Measurements from ENCODE around the gene GNB1. TPM values are rescaled to one million over a fixed set of nuclear protein-coding genes. Genes with fewer than 3 reads are reported as not detected.
A peak's percentile ranks its signal among the peaks of the same experiment; 100 is the strongest.
"Not testable (repeated sequence)": the region's sequence is repeated elsewhere in the genome, so short reads cannot be mapped to it uniquely, and the experiment has no call there.

GNB1 gene
- total RNA-seq, 2 donors from 2014 or later: 267 to 358 TPM

- no peak for DNase-seq (ENCODE audit: low spot score in 2 of 2)
- Mint-ChIP-seq H3K9me3 (no peaks in the 10 kb centered on the region), H3K36me3 (no peaks in the 10 kb centered on the region)
Measured at GRCh38 chr1:1899266-1899966, 8.5 kb upstream of the GNB1 start.

GRCh38 chr1:1898246-1898933 lies 7.5 kb upstream of the GNB1 start:
- H3K36me3 Mint-ChIP-seq: no peaks in the 10 kb centered on the region
- ATAC-seq (no peak), DNase-seq (ENCODE audit: low spot score in 2 of 2) (no peak)
- H3K27ac Mint-ChIP-seq: no peak overlapping the region
- no peaks in the 10 kb centered on the region for H3K9me3 Mint-ChIP-seq

More at GRCh38 chr1:1899266-1899966, 8.5 kb upstream of the GNB1 start:
- ATAC-seq: peak in 1 of 2 donors; percentile 59
- no peak overlapping the region for H3K27ac Mint-ChIP-seq

- Mint-ChIP-seq H3K9me3 (no peaks in the 10 kb centered on the region), H3K27ac (no peak overlapping the region), H3K36me3 (peaks cover 7 to 8% of the 10 kb centered on the region in 2 donors)
- DNase-seq (ENCODE audit: low spot score in 2 of 2) (no peak), ATAC-seq (no peak)
Measured at GRCh38 chr1:1895456-1896336, 4.8 kb upstream of the GNB1 start.

GRCh38 chr1:1895060-1895418 lies 4.2 kb upstream of the GNB1 start:
- Mint-ChIP-seq H3K36me3 (peaks cover 7 to 8% of the 10 kb centered on the region in 2 donors), H3K9me3 (no peaks in the 10 kb centered on the region), H3K27ac (no peak overlapping the region)
- no peak for ATAC-seq
- DNase-seq (ENCODE audit: low spot score in 2 of 2): no peak

GRCh38 chr1:1894354-1895059 lies 3.6 kb upstream of the GNB1 start:
- Mint-ChIP-seq H3K36me3 (peaks cover 8 to 9% of the 10 kb centered on the region in 2 donors), H3K9me3 (no peaks in the 10 kb centered on the region), H3K27ac (peak overlapping the region in 1 of 2 donors; percentile 79)
- DNase-seq (ENCODE audit: low spot score in 2 of 2) (no peak), ATAC-seq (no peak)

- ATAC-seq (no peak), DNase-seq (ENCODE audit: low spot score in 2 of 2) (no peak)
- H3K36me3 Mint-ChIP-seq: peaks cover 8 to 14% of the 10 kb centered on the region in 2 donors
- no peaks in the 10 kb centered on the region for H3K9me3 Mint-ChIP-seq
- H3K27ac Mint-ChIP-seq: peak overlapping the region in 1 of 2 donors; percentile 28
Measured at GRCh38 chr1:1893997-1894353, 3.1 kb upstream of the GNB1 start.

- H3K27ac Mint-ChIP-seq: peak overlapping the region in 1 of 2 donors; percentile 28
- H3K9me3 Mint-ChIP-seq: no peaks in the 10 kb centered on the region
Measured at GRCh38 chr1:1893291-1893985, 2.6 kb upstream of the GNB1 start.

GRCh38 chr1:1892763-1893120 lies 1.9 kb upstream of the GNB1 start:
- DNase-seq (ENCODE audit: low spot score in 2 of 2) (no peak), ATAC-seq (no peak)
- peaks cover 8 to 23% of the 10 kb centered on the region in 2 donors for H3K36me3 Mint-ChIP-seq
- no peaks in the 10 kb centered on the region for H3K9me3 Mint-ChIP-seq
- peak overlapping the region; percentile 29 to 87 for H3K27ac Mint-ChIP-seq

More at GRCh38 chr1:1893291-1893985, 2.6 kb upstream of the GNB1 start:
- no peak for ATAC-seq
- no peak for DNase-seq (ENCODE audit: low spot score in 2 of 2)
- peaks cover 8 to 18% of the 10 kb centered on the region in 2 donors for H3K36me3 Mint-ChIP-seq

- Mint-ChIP-seq H3K36me3 (peaks cover 8 to 24% of the 10 kb centered on the region in 2 donors), H3K27ac (peak overlapping the region; percentile 40 to 87), H3K9me3 (no peaks in the 10 kb centered on the region)
- ATAC-seq (peak in 1 of 2 donors; percentile 1), DNase-seq (ENCODE audit: low spot score in 2 of 2) (no peak)
Measured at GRCh38 chr1:1892079-1892762, 1.3 kb upstream of the GNB1 start.

GRCh38 chr1:1891349-1892078 lies 627 bp upstream of the GNB1 start:
- ATAC-seq (peak; percentile 49 to 66), DNase-seq (ENCODE audit: low spot score in 2 of 2) (peak; percentile 45 to 65)
- no peaks in the 10 kb centered on the region for H3K9me3 Mint-ChIP-seq
- H3K36me3 Mint-ChIP-seq: peaks cover 8 to 27% of the 10 kb centered on the region in 2 donors
- H3K27ac Mint-ChIP-seq: peak overlapping the region; percentile 40 to 87

- Mint-ChIP-seq H3K27ac (peak overlapping the region; percentile 70 to 91), H3K36me3 (peaks cover 8 to 31% of the 10 kb centered on the region in 2 donors), H3K9me3 (no peaks in the 10 kb centered on the region)
- ATAC-seq: peak; percentile 34 to 37
- peak; percentile 59 to 66 for DNase-seq (ENCODE audit: low spot score in 2 of 2)
Measured at GRCh38 chr1:1889847-1890505, 911 bp downstream of the GNB1 start.

GRCh38 chr1:1889090-1889750 lies 1.7 kb downstream of the GNB1 start:
- Mint-ChIP-seq H3K9me3 (no peaks in the 10 kb centered on the region), H3K36me3 (peaks cover 8 to 31% of the 10 kb centered on the region in 2 donors), H3K27ac (peak overlapping the region; percentile 70 to 91)
- DNase-seq (ENCODE audit: low spot score in 2 of 2): no peak
- ATAC-seq: no peak

- peaks cover 2 to 21% of the 10 kb centered on the region in 2 donors for H3K36me3 Mint-ChIP-seq
- not testable (repeated sequence) for H3K9me3 Mint-ChIP-seq; ATAC-seq; DNase-seq (ENCODE audit: low spot score in 2 of 2)
- H3K27ac Mint-ChIP-seq: peak overlapping the region in 1 of 2 donors; percentile 29
Measured at GRCh38 chr1:1883890-1884289, 7.0 kb downstream of the GNB1 start.

Measured in activated naive CD4-positive, alpha-beta T cell treated with anti-CD3 and anti-CD28 coated beads, Interleukin-2, amount 50 U/mL, for 72 hours (primary cell).